SK-N-MC (cell line): ENCODE results near the gene ACRV1.

Experiments used
- DNase-seq: peaks from one replicate; pipeline ENCODE4 v3.0.0-alpha.2; 2011; ENCODE audit warnings: low read depth, low spot score
- H3K27ac ChIP-seq: fragments of 200-600 bp; sonication (generic); 2 replicates; pipeline ENCODE4 v1.5.1; 2016; ENCODE audit warnings: mixed run types
- H3K36me3 ChIP-seq: fragments of 200-600 bp; sonication (generic); 2 replicates; pipeline ENCODE4 v1.6.1; 2017; ENCODE audit warnings: antibody characterized with exemption, low read length, mixed read lengths; ENCODE audit not compliant: insufficient read depth
- H3K4me3 ChIP-seq: fragments of 200-600 bp; sonication (generic); 2 replicates; pipeline ENCODE4 v1.5.1; 2016
- H3K9ac ChIP-seq: fragments of 200-600 bp; sonication (generic); 2 replicates; pipeline ENCODE4 v1.8.0; 2017; ENCODE audit warnings: mixed run types, mixed read lengths; ENCODE audit not compliant: insufficient read length
- H3K9me3 ChIP-seq: fragments of 200-600 bp; sonication (generic); 2 replicates; pipeline ENCODE4 v1.6.1; 2017; ENCODE audit warnings: low read depth, mild to moderate bottlenecking, antibody characterized with exemption, low read length, moderate library complexity, mixed read lengths
- EZH2 ChIP-seq: fragments of 200-600 bp; sonication (generic); IDR thresholded peaks from one replicate; pipeline ENCODE4 v1.6.1; 2017; ENCODE audit warnings: antibody characterized with exemption
- FOXP2 ChIP-seq: optimal IDR thresholded peaks from 2 replicates; pipeline ENCODE3; 2011; ENCODE audit warnings: mild to moderate bottlenecking, moderate library complexity; ENCODE audit not compliant: insufficient read depth; ENCODE audit errors: extremely low read length, control extremely low read depth
- POLR2AphosphoS5 ChIP-seq: IDR thresholded peaks from 2 replicates; pipeline ENCODE4 v1.6.1; 2012; ENCODE audit warnings: mild to moderate bottlenecking, low read depth, low read length, borderline replicate concordance

ACRV1 gene

GRCh38 chr11:125671561-125671960, 9.1 kb downstream of the ACRV1 start:
- no peak overlapping the region for H3K9ac ChIP-seq
- no peak overlapping the region for H3K4me3 ChIP-seq
- peaks cover 19% of the 10 kb centered on the region for H3K36me3 ChIP-seq
- no peaks in the 10 kb centered on the region for H3K9me3 ChIP-seq
- no peak for DNase-seq
- H3K27ac ChIP-seq = no peak overlapping the region
- TF ChIP-seq FOXP2 (no peak), EZH2 (no peak), POLR2AphosphoS5 (no peak)

DNA sequence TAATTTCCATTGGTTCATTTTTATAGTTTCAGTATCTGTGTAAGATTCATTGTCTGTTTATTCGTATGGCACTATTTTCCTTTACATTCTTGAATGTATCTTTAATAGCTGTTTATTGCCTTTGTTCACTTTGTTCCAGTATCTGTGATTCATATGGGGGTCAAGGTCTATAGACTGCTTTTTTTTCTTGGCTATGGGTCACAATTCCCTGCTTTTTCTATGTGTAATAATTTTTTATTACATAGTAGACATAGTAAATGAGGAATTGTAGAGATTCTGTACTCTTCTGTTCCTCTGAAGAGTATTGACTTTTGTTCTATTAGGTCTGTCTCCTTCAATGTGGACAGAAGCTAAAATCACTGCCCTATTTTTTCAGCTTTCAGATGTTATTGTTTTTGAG, 10.5 kb downstream of the ACRV1 start:
- Histone ChIP-seq H3K27ac (no peak overlapping the region), H3K9me3 (no peaks in the 10 kb centered on the region), H3K4me3 (no peak overlapping the region), H3K9ac (no peak overlapping the region), H3K36me3 (peaks cover 21% of the 10 kb centered on the region)
- no peak for TF ChIP-seq EZH2
- no peak for TF ChIP-seq POLR2AphosphoS5
- TF ChIP-seq FOXP2 = no peak
- no peak for DNase-seq

- Histone ChIP-seq H3K4me3 (no peak overlapping the region), H3K36me3 (peaks cover 49% of the 10 kb centered on the region), H3K27ac (no peak overlapping the region), H3K9me3 (peaks cover 6% of the 10 kb centered on the region; the same call in 1 of the 2 replicates), H3K9ac (no peak overlapping the region)
- DNase-seq = no peak
- TF ChIP-seq FOXP2 (no peak), EZH2 (no peak), POLR2AphosphoS5 (no peak)
Observed at GRCh38 chr11:125667151-125667550, 13.5 kb downstream of the ACRV1 start.

GRCh38 chr11:125663910-125664309, 16.7 kb downstream of the ACRV1 start:
- H3K36me3 ChIP-seq = peaks cover 68% of the 10 kb centered on the region
- TF ChIP-seq EZH2 (no peak), POLR2AphosphoS5 (no peak), FOXP2 (no peak)
- no peak overlapping the region for H3K4me3 ChIP-seq

DNA sequence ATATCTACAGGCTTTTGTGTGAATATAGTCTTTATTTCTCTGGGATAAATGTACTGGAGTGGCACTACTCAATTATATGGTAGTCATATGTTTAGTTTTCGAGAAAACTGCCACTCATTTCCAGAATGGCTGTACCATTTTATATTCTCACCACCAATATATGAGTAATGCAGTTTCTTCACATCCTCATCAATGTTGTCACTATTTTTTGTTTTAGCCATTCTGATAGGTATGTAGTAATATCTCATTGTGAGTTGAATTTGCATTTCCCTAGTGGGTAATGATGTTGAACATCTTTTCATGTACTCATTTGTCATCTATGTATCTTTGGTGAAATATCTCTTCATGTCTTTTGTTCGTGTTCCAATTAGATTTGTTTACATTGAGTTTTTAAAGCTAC, 18.0 kb downstream of the ACRV1 start:
- H3K9ac ChIP-seq = no peak overlapping the region
- no peak overlapping the region for H3K4me3 ChIP-seq
- TF ChIP-seq FOXP2 (no peak), EZH2 (no peak), POLR2AphosphoS5 (no peak)
- no peak overlapping the region for H3K27ac ChIP-seq
- H3K9me3 ChIP-seq = peaks cover 6% of the 10 kb centered on the region; the same call in 1 of the 2 replicates
- peaks cover 77% of the 10 kb centered on the region for H3K36me3 ChIP-seq
- no peak for DNase-seq

More at GRCh38 chr11:125663910-125664309, 16.7 kb downstream of the ACRV1 start:
- no peak for DNase-seq
- Histone ChIP-seq H3K9me3 (peaks cover 6% of the 10 kb centered on the region; the same call in 1 of the 2 replicates), H3K27ac (no peak overlapping the region), H3K9ac (no peak overlapping the region)

- TF ChIP-seq FOXP2 (no peak), EZH2 (no peak), POLR2AphosphoS5 (no peak)
- no peak overlapping the region for H3K27ac ChIP-seq
Observed at GRCh38 chr11:125649465-125650166, 31.0 kb downstream of the ACRV1 start.

DNA sequence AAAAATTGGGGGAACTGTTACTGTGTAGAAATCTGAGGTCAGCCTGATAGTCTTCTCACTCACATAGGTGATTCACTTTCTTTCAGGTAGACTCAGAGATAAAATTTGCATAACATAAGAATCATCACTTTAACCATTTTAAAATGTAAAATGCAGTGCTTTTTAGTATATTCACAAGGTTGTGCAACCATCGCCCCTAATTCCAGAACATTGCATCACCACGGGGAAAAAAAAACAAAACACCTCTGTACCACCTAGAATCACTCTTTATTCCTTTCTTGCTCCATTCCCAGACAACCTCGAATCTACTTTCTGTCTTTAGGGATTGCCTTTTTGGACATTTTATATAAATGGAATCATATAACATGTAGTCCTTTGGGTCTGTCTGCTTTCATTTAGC, 34.8 kb downstream of the ACRV1 start:
- DNase-seq = no peak
- H3K9ac ChIP-seq = no peak overlapping the region
- H3K4me3 ChIP-seq = no peak overlapping the region
- H3K27ac ChIP-seq = no peak overlapping the region
- H3K9me3 ChIP-seq = no peaks in the 10 kb centered on the region
- TF ChIP-seq FOXP2 (no peak), EZH2 (no peak), POLR2AphosphoS5 (no peak)
- peaks cover 85% of the 10 kb centered on the region for H3K36me3 ChIP-seq

More at GRCh38 chr11:125649465-125650166, 31.0 kb downstream of the ACRV1 start:
- Histone ChIP-seq H3K36me3 (peaks cover 80% of the 10 kb centered on the region), H3K9me3 (no peaks in the 10 kb centered on the region), H3K4me3 (no peak overlapping the region), H3K9ac (no peak overlapping the region)
- no peak for DNase-seq

GRCh38 chr11:125638315-125638714, 42.3 kb downstream of the ACRV1 start:
- H3K4me3 ChIP-seq = no peak overlapping the region
- H3K9me3 ChIP-seq = no peaks in the 10 kb centered on the region
- peaks cover 85% of the 10 kb centered on the region for H3K36me3 ChIP-seq
- TF ChIP-seq FOXP2 (no peak), POLR2AphosphoS5 (no peak), EZH2 (no peak)
- no peak for DNase-seq
- H3K9ac ChIP-seq = no peak overlapping the region
- no peak overlapping the region for H3K27ac ChIP-seq

DNA sequence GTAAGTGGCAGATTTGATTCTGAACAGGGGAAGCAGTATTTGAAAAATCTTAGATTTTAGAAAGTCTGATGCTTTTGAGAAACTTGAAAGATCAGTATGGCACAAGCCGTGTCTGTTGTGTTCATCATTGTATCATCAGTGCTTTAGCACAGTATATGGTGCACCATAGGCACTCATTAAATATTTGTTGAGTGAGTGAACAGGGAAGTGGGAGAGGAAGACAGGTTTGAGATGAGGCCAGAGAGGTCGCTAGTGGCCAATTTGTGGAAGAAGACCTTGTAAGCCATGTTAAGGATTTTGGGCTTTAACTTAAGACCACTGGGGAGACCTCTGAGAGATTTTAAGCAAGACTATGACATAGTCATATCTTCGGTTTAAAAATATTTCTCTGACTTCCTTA, 42.8 kb downstream of the ACRV1 start:
- peaks cover 90% of the 10 kb centered on the region for H3K36me3 ChIP-seq
- no peak overlapping the region for H3K4me3 ChIP-seq
- TF ChIP-seq EZH2 = no peak
- no peak for TF ChIP-seq POLR2AphosphoS5
- no peak for TF ChIP-seq FOXP2
- DNase-seq = no peak
- no peak overlapping the region for H3K27ac ChIP-seq
- H3K9ac ChIP-seq = no peak overlapping the region
- no peaks in the 10 kb centered on the region for H3K9me3 ChIP-seq
